Measurements from ENCODE around the gene ATAD3B. TPM values are rescaled to one million over a fixed set of nuclear protein-coding genes. Genes with fewer than 3 reads are reported as not detected.

ATAD3B gene
- total and polyA plus RNA-seq, 2 of the 4 experiments (the other 2 are of a cell fraction), result 13.8 to 29.0 TPM

GRCh38 chr1:1460540-1461130 is 10.9 kb upstream of the ATAD3B start:
- dilution Hi-C loops (cut with HindIII; ENCODE audit: low sequenced_read_pairs, unreplicated experiment), result no loop called here
- ChIA-PET POLR2A (ENCODE audit: unreplicated experiment) (no interaction called here), CTCF (no interaction called here)
- no peak for TF ChIP-seq RAD21 (IDR thresholded peaks at IDR 0.05; ENCODE audit: low read length)
- no peak for TF ChIP-seq MXI1 (IDR thresholded peaks at IDR 0.05; ENCODE audit: borderline replicate concordance, low read depth, low read length)
- no peak for TF ChIP-seq NFE2L2 (IDR thresholded peaks at IDR 0.05; ENCODE audit: low read depth, low read length)
- TF ChIP-seq USF2 (IDR thresholded peaks at IDR 0.05; ENCODE audit: low read depth, low read length), result no peak
- TF ChIP-seq MAZ (IDR thresholded peaks at IDR 0.05; ENCODE audit: borderline replicate concordance, low read depth, low read length), result no peak
- TF ChIP-seq POLR2A (IDR thresholded peaks at IDR 0.05; ENCODE audit: low read depth, low read length), result no peak
- TF ChIP-seq BHLHE40 (IDR thresholded peaks at IDR 0.05; ENCODE audit: low read depth, low read length), result no peak
- TF ChIP-seq RCOR1 (IDR thresholded peaks at IDR 0.05; ENCODE audit: insufficient replicate concordance, low read length), result no peak
- no peak for TF ChIP-seq CHD1 (IDR thresholded peaks at IDR 0.05; ENCODE audit: low read depth, low read length)
- TF ChIP-seq CEBPB (IDR thresholded peaks at IDR 0.05; ENCODE audit: low read depth, low read length), result no peak
- Histone ChIP-seq H2BK20ac (ENCODE audit: low read depth, low read length) (no peak overlapping the region), H4K8ac (ENCODE audit: low read depth in 2 of 2, low read length in 2 of 2) (no peak overlapping the region), H3K4me2 (ENCODE audit: low read depth, low read length) (no peak overlapping the region), H3K14ac (replicated peaks; ENCODE audit: low read depth, low read length) (no peak overlapping the region), H3K4ac (ENCODE audit: low read depth, low read length) (no peak overlapping the region), H3K9me3 (ENCODE audit: control insufficient read depth, insufficient read depth, low read length) (no peaks in the 10 kb centered on the region), H2BK5ac (ENCODE audit: low read depth, low read length, poor library complexity, severe bottlenecking) (no peak overlapping the region), H2BK120ac (ENCODE audit: low read depth, low read length) (no peak overlapping the region), H3K4me3 (ENCODE audit: insufficient read depth, low read depth, low read length) (no peak overlapping the region), H2BK15ac (ENCODE audit: low read depth, low read length) (no peak overlapping the region), H3K27me3 (ENCODE audit: control insufficient read depth, insufficient read depth, low read length) (no peaks in the 10 kb centered on the region), H3K9ac (ENCODE audit: low read depth, low read length) (no peak overlapping the region), H3K56ac (ENCODE audit: extremely low read depth, insufficient read depth, low read length) (no peak overlapping the region), H2AK9ac (replicated peaks; ENCODE audit: low read depth, low read length, poor library complexity) (no peak overlapping the region), H3K9me1 (ENCODE audit: insufficient read depth, low read length) (no peaks in the 10 kb centered on the region), H3K79me1 (ENCODE audit: low read depth in 1 of 2, low read length in 2 of 2) (no peaks in the 10 kb centered on the region), H4K5ac (ENCODE audit: low read depth, low read length) (no peak overlapping the region), H3K18ac (ENCODE audit: low read depth, low read length) (no peak overlapping the region), H3K4me1 (ENCODE audit: control insufficient read depth, insufficient read depth, low read length) (no peaks in the 10 kb centered on the region), H3K23ac (ENCODE audit: low read depth, low read length) (no peak overlapping the region), H2AK5ac (ENCODE audit: low read depth, low read length) (no peak overlapping the region), H3K36me3 (ENCODE audit: control insufficient read depth, insufficient read depth, low read length) (no peaks in the 10 kb centered on the region), H4K20me1 (ENCODE audit: insufficient read depth, low read length) (no peaks in the 10 kb centered on the region), H3K27ac (ENCODE audit: insufficient read depth, low read length) (no peak overlapping the region), H4K91ac (ENCODE audit: insufficient read depth, low read depth, low read length) (no peak overlapping the region), H2AFZ (replicated peaks; ENCODE audit: low read length, poor library complexity) (no peak overlapping the region)
- in situ Hi-C loops (cut with MboI; ENCODE audit: low sequenced_read_pairs), result no loop called here
- 81% methylated on average over 16 of the region's 27 CpGs; no CpG with 5 or more reads in 1 of the 2 experiments for WGBS, 2 experiments (ENCODE audit: extremely low coverage in 2 of 2, insufficient read length in 1 of 2)
- DNase-seq, result no peak
- no peak for ATAC-seq (ENCODE audit: low read depth)
- intact Hi-C loops (cut with micrococcal nuclease), result no loop called here
- BruUV-seq (replicated peaks), result no TSS peak
